LNCAP (cell line): ENCODE measurements around the gene NOC4L.

Experiments
- CTCF ChIP-seq: fragments of 450-650 bp; IDR thresholded peaks from 2 replicates; pipeline ENCODE4 v1.5.1; 2017; ENCODE audit warnings: mild to moderate bottlenecking

The NOC4L gene

GRCh38 chr12:132141976-132142678, 2.1 kb upstream of the NOC4L start:
- TF ChIP-seq CTCF, result no peak

GRCh38 chr12:132142679-132143335, 1.4 kb upstream of the NOC4L start:
- no peak for TF ChIP-seq CTCF

- no peak for TF ChIP-seq CTCF
Observed at GRCh38 chr12:132143336-132144071, 753 bp upstream of the NOC4L start.

- TF ChIP-seq CTCF, result no peak
Observed at GRCh38 chr12:132144810-132145168, 532 bp downstream of the NOC4L start.

- no peak for TF ChIP-seq CTCF
Observed at GRCh38 chr12:132145334-132145733, 1.1 kb downstream of the NOC4L start.

GRCh38 chr12:132146098-132146497, 1.8 kb downstream of the NOC4L start:
- TF ChIP-seq CTCF, result no peak

GRCh38 chr12:132146772-132147422, 2.6 kb downstream of the NOC4L start:
- TF ChIP-seq CTCF, result no peak
